ELF-1 (cell line): ENCODE measurements around the gene PRICKLE4.

Experiments used
- DNase-seq: peaks from one replicate; pipeline ENCODE4 v3.0.0-alpha.2; 2016; ENCODE audit warnings: low read depth, low spot score

The PRICKLE4 gene

DNA sequence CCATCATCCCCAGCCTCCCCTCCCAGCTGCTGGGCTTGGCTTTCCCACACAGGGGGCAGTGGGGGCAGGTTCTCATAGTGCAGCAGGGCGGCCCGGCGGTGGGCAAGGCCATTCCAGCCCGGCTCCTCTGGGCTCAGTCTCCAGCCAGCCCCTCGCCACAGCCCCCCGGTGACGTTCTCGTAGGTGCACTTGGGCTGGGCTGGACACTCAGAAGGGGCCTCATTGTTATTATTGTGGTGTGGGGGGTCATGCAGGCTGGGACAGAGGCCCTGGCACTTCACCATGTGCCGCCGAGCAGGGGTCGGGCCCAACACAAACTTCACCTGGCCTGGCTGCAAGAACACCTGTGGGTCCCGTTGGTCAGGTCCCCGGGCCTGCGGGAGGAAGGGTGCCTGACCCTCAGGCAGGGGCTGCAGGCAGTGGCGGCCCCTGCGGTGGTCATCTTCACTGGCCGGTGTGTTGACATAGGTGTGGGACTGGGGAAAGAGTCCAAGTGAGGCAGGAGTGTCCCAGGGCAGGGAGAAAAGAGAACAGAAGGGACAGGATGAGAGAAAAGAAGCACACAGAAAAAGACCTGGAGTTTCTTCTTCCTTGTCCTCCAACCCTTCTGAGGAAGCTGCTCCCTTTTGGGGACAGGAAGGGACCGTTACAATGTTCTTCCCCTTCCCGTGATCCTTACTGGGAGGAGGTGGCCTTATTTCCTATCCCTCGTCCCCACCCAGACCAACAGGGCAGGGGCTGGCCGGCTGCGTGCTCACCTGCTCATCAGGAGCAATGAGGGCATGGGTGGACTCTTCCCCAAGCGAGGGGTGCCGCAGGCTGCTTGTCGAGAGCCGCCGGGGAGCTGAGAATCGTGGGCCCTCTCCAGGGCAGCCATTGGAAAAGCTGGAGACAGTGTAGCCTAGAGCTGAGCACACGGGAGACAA is 9.3 kb upstream of the PRICKLE4 start:
- no peak for DNase-seq

DNA sequence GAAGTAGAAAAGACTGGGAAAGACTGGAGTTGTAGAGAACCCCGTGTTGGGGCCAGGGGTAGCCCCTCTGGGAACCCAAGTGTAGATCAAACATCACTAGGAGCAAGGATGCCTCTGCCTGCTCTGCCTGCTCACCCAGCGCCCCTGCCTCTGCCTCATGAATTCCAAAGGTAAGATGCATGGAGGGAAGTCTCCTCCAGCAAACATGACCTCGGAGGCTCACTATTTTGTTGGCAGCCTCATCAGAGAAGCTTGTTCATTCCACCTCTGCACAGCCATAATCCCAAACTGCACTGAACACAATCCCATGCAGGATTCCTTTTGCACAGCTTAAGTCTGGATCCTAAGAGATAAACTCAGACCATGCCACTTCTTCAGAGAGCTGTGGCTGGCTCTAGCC is 5.7 kb upstream of the PRICKLE4 start:
- DNase-seq: no peak

DNA sequence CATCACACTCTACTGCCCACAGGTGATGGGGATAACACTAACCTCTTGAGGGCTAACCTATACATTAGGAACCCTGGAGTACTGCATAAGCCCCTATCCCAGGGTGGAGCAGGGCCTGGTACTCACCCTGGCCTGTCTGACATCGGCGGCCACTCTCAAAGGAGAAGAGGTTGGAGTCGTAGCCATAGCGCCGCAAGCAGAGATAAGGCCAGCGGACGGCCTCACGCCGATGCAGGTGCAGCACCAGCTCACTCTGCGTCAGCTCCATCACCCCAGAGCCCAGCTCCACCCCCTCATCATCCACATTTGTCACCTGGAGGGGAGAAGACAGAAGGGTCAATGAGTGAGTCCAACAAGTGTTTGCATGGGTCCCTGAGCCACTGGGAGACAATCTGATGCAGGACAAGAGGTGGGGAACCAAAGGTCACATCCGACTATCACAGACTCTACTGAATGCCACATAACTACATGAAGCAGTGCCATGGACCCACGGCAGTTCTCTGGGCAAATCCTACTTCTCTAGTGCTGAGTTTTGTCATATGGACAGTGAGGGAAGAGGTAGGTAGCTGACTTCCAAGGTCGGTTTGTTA is 5.2 kb upstream of the PRICKLE4 start:
- DNase-seq: no peak

DNA sequence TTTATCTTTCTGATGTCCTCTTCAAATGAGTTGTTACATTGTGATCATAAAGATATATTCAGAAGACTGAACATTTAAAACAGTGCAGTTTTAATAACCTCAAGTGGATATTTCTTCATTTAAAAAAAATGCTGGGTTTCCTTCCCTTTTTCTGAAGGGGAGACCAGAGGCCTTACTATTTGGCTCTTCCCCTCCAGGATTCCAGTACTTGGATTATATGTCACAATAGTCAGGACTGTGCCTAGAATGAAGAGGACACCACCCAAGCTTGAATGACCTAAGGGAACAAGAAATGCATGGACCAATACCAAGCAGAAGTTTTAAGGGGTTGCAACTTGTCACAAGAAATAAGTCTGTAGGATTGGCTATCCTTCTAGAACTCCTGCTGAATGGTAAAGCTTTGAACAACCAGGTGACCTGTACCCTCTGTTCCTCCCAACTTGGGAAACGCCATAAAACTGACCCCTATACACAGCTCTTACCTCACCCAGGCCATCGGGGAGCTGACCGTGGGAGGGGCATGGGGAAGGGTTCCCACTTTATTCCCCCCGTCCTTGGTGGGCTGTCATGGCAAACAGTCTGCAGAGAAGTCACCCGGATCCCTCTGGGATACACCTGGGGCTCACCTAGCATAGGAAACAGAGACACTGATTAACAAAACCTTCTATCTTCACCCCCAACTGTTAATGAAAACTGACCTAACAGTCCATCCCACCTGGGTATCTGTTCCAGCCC is 2.9 kb upstream of the PRICKLE4 start:
- DNase-seq: no peak

DNA sequence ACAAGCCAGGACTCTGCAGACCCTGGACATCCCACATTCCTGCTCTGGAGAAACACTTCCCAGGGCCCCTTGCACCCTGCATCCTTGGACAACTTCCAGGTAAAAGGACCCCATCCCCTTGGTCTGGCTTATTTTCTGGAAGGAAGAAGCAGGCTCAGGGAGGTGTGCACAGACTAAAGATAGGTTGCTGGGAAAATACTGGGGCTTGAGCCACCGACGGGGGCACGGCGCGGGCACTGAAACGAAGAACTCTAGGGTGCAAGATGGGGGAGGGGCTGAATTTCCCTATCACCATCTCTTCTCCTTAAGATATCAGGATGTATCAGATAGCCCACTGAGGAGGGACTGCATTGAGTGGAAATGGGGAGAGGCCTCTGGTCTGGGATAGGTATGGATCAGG is 1.7 kb upstream of the PRICKLE4 start:
- DNase-seq: no peak

DNA sequence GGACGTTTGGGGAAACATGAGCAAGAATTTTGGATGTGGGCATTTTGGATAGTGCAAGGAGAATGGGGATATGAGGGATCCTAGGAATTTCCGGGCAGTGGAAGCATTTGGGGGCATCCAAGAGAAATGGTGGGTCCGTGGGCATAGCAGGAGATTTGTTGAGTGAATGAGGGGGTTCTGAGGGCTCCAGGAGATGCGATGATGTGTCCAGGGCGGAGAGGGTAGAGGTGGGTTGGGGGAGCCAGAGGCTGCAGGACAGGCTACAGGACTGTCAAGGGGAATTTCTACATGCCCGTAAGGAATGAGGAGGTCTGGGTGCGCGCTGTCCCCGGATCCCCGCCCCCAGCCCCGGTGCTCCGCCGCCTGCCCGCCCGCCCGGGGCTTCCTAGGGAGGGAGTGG is 1.2 kb upstream of the PRICKLE4 start:
- DNase-seq: no peak

DNA sequence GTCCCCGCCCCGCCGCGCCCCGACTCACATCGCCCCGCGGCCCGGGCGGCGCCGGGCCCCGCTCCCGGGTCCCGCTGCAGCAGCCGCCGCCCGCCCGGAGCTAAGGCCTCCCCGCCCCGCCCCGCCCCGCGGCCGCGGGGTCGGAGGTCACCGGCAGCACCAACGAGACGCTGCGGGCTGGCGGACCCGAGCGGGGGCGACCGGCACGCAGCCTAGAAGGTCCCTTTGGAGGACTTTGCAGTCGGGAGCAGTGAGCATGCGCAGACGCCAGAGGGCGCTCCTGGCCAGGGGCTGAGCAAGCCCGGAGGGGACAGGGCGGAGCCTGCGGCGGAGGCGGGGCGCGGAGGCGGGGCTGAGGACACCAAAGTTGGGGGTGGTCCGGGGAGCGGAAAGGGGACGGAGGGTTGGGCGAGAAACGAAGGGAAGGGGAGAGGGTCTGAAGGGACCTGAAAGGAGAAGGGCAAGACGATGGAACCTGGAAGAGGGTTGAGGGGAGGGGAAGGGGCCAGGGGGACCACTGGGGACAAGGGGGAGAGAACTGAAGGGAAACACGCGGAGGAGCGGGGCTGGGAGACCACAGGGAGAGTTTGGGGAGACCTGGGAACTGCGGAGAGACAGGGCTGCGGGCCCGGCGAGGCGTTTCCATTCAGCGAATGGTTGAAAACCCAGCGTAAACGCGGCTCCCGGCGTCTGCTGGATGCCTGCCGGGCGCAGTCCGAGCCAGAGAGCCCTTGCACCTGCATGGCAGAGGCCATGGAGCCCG is 613 bp upstream of the PRICKLE4 start, which contains the start of gene FRS3:
Gene FRS3, minus strand, starts transcription at position 113 of the 763 bp plus-strand sequence. CDS start 2,913 bp downstream, outside the sequence.
- peak; percentile 96 for DNase-seq

DNA sequence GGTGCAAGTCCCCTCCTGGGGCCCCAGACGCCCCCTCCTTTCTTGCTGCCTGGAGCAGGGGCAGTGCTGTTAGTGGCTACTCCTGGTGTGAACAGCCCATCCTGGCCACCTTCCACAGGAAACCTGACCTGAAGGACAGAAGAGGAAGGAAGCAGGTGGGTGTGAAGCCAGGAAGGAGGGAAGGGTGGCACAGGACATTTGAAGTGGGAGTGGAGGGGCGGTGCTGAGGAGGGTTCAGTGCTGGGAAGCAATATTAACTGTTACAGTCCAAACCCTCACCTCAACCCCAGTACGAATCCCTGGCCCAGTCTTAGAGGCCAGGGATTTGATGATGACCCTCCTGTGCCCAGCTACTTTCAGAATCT is 766 bp downstream of the PRICKLE4 start:
- no peak for DNase-seq

DNA sequence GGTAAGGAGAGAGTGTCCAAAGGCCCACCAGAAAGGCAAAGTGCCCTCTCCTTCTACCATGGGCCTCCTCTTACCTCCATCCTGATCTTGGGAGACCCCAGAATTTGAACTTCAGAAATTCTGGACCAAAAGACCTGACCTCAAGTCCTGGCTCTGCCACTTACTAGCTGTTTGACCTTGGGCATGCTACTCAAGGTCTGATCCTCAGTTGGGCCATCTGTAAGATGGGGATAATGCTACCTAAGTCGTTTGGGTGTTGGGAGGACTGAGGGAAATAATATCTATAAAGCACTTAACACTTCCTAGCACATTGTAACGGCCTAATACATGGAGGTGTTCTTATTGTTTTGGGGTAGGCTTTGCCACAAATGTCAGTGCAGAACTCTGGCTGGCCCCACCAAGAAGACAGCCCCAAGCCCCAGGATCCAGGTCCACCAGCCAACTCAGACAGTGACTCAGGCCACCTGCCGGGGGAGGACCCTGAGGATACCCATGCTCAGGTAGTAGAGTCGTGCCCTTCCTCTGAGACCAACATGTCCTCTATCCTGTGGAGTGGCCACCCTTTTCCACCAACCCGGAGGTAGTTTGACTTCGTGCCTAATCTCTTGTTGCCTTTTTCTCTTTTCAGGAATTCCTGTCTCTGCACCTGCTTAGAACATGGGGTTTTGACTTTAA is 2.7 kb downstream of the PRICKLE4 start:
- DNase-seq: no peak

DNA sequence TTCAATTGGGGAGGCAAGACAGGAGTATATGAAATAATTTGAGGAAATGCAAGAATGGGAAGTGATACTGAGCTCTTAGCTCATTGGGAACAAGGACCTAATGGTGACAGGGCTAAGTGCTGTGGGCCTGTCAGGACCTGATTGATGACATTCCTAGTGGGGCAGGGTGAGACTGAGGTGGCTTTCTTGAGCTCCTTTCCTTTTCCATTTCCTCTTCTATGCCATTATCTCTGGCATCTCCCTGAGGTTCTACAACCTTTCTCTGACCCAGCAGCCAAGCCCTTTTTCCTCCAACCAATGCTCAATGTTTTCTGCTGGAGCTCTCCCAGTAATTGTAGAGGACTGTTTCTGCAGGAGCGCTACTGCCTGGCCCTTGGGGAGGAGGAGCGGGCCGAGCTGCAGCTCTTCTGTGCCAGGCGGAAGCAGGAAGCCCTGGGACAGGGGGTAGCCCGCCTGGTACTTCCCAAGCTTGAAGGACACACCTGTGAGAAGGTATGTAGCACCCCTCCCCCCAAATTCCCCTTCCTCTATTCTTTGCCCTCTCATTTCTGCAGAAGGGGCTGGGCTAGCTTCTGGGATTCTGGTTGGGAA is 4.1 kb downstream of the PRICKLE4 start:
- peak; percentile 71 for DNase-seq

DNA sequence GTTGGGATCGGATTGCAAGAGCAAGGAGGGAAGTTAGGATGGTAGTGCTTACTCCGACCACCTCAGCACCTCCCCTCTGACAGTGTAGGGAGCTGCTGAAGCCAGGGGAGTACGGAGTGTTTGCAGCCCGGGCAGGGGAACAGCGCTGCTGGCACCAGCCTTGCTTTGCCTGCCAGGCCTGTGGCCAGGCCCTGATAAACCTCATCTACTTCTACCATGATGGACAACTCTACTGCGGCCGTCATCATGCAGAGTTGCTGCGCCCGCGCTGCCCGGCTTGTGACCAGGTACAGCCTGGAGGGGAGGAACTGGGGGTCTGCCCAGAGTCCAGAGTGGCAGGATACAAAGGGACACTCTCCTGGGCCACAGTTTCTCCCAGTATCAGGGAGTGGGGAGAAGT is 4.7 kb downstream of the PRICKLE4 start:
- DNase-seq: no peak

DNA sequence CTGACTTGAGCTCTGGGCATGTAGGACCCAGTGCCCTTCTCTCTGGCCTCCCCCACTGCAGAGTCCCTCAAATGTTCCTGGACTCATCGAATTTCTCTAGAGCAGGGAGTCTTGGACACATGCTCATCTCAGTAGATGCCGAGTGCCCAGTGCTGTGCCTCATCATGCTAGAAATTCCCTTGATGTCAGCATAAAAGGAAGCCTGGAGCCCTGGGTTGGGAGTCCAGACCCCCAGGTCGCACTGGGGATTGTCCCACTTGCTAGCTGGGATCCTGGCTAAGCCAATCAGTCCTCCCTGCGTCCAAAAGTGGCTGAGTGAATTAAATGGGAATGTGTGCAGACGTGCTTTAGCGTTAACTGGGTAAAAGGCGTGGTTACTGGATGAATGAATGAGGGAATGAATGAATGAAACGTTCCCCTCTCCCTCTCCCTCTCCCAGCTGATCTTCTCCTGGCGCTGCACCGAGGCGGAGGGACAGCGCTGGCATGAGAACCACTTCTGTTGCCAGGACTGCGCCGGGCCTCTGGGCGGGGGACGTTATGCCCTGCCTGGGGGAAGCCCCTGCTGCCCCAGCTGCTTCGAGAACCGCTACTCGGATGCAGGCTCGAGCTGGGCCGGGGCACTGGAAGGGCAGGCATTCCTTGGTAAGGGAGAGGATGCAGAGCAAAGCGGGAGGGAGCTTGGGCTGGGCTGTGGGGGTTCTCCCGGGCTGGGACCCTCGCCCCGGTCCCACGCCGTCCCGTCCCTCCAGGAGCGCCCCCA is 5.3 kb downstream of the PRICKLE4 start:
- DNase-seq: no peak

DNA sequence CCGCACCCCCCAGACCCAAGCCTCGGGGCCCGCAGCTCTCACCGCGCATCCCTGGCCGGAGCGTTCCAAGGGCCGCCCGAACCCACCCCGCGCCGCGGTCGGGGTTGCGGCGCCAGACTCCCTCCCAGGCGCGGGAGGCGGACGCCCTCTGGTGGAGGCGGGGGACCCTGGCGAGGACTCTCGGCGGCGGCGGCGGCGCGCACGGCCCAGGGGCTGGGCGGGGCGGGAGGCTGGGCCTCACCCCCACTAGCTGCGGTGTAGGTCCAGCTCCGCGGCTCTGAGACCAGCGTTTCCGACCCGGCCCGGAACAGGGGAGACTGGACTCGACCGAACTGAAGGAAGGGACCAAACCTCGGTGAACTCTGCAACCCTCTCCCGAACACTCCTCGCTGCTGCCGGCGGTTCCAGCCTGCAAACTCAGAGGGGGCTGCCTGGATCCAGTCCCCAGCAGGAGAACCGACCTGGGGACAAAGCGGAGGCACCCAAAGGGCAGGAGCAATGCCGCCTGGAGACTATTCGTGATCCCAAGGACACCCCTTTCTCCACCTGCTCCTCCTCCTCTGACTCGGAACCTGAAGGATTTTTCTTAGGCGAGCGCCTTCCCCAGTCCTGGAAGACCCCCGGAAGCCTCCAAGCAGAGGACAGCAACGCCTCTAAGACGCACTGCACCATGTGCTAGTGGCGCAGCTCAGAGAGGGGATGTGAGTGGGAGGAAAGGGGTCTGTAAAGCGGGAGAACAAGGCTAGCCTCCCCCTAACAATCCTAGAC is 6.1 kb downstream of the PRICKLE4 start:
- DNase-seq: peak; percentile 83

DNA sequence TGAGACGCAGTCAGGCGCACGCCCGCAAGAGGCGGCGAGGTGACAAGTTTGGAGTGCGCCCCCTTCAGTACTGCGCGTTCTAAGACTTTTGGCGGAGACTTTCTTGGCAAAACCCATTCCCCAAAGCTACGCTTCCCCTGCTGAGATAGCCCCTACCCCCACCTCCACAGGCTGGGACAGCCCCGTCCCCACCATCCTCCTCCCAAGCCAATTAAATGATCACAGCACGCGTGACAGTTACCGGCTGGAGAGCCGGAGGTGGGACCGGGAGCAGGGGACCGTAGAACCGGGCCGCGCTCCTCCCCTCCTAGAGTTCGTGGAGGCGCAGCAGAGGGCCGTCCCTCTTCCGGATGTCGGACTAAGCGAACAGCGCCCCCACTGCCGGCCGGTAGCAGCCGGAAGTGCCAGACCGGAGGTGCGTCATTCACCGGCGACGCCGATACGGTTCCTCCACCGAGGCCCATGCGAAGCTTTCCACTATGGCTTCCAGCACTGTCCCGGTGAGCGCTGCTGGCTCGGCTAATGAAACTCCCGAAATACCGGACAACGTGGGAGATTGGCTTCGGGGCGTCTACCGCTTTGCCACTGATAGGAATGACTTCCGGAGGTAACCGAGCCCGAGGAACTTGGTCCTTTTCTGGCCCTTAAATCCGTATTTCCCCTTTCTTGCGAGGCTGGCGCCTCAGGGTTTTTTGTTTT is 6.8 kb downstream of the PRICKLE4 start, which contains the start of gene TOMM6:
Gene TOMM6, plus strand, starts transcription at position 476 of the 699 bp plus-strand sequence. Its CDS starts 4 bp downstream, at position 480.
- DNase-seq: peak; percentile 98

DNA sequence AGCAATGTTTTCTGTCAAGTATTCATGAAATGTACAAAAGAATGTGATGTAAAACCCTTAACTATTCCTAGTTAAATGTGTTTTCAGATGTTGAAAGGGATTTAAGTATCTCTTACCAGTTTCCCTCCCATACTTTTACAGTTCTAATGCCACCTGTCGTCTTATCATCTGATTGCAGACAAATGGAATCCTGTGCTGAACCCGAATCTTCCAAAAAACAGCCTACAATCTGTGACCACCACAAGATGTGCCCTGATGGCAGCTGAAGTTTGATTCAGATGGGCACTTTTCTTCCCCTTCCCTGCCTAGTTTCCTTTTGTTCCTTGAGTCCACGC is 8.8 kb downstream of the PRICKLE4 start:
- DNase-seq: no peak

DNA sequence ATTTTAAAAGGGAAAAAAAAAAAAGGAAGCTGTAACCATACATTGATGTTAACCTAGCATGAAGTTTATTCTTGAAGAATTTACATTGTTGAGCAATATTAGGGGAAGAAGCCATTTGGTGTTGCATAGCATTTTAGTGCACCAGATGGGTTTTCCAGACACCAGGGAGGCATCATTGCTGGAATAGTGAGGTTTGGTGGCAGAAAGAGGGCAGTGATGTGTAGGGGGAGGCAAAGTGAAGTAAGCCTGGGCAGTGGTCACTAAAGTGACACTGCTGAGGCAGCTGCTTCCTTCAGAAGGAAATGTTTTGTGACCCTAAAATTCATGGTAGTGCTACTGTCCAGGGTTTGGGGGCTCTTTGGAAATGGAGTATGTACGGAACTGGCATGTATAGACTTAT is 9.5 kb downstream of the PRICKLE4 start:
- no peak for DNase-seq

DNA sequence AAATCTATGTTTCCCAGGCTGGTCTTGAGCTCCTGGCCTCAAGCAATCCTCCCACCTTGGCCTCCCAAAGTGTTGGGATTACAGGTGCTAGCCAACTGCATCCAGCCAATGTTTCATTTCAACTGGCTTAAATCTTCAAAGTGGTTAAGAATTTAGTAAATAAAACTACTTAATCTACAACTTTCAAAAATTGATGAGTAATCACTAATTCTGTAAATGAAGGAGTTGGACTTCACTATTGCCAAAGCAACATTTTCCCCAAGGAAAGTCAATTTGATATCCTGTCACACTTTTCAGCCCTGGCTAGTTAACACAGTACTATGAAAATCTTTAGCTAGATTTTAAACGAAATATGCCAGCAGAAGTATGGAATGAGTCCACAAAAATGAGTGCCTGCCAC is 10.7 kb downstream of the PRICKLE4 start:
- no peak for DNase-seq

DNA sequence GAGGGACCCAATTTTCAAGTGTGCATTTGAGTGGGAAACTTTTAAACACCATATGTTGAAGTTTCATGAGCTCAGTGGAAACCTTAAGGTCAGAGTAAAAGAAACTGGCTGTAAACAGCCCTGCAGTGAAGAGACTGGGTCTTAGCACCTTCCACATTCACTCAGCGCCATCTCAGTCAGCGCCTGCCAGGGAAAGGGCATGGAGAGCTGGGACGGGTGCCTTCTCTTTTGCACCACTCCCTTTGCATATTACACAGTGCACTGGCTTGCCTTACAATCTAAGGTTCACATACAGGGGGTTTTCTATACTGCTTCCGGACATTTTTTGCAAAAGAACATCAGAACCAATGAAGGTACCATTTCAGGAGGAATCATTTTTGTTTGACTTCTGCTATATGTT is 11.4 kb downstream of the PRICKLE4 start:
- DNase-seq: no peak

DNA sequence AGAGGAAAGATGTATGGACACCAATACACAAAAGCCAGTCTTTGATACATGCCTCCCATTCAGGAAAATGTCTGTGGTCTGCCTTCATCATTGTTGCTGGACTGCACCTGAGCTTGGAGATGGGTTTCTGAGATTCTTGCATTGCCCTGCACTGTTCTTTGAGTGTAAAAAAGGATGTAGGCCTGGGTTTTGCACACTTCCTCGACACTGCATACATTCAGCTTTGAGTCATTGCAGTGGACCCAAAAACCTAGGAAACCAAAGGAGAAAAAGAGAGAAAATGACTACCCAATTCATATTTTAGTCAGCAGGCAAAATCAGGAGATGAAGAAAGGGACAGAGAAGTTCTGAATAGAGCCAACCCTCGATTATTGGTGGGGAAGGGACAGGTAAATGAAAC is 15.9 kb downstream of the PRICKLE4 start:
- DNase-seq: no peak
